H1 (cell line): ENCODE measurements around the gene GKN2. TPM values are rescaled to one million over a fixed set of nuclear protein-coding genes. Genes with fewer than 3 reads are reported as not detected.

ENCODE experiments used
- GABPA ChIP-seq: IDR thresholded peaks from 2 replicates; pipeline ENCODE4 v1.6.1; 2011; ENCODE audit warnings: mild to moderate bottlenecking, low read length, moderate library complexity, borderline replicate concordance; ENCODE audit not compliant: insufficient read depth
- NRF1 ChIP-seq: IDR thresholded peaks from 2 replicates; pipeline ENCODE4 v1.6.1; 2011; ENCODE audit warnings: mild to moderate bottlenecking, low read depth, low read length, improper control_type of control experiment
- POLR2AphosphoS5 ChIP-seq: IDR thresholded peaks from 2 replicates; pipeline ENCODE4 v1.6.1; 2011; ENCODE audit warnings: low read depth, low read length
- RNF2 ChIP-seq: fragments of 200-900, 300-1000 bp; sonication (generic); IDR thresholded peaks from 2 replicates; pipeline ENCODE4 v1.7.1; 2016; ENCODE audit warnings: borderline replicate concordance, low read depth, mild to moderate bottlenecking, antibody characterized with exemption, low read length; ENCODE audit not compliant: poor library complexity, severe bottlenecking; ENCODE audit errors: missing control alignments
- SIRT6 ChIP-seq: IDR thresholded peaks from one replicate; pipeline ENCODE4 v1.7.1; 2012; ENCODE audit warnings: low read length, inconsistent platforms
- polyA plus RNA-seq, 7 experiments: library from polyadenylated mRNA; depleted of rRNA in 3 of 7; stranded (reverse) in 5 of 7; unstranded in 2 of 7; fragments of >200 nt in 5 of 7; fragments of 200-250 nt in 2 of 7; gene quantifications; 1 replicate in 5 of 7; 2 replicates in 1 of 7; 4 replicates in 1 of 7; pipeline versions ENCODE4 v1.2.1 to v1.2.3, GENCODE V29; 2011 to 2013; ENCODE audit warnings: missing spikeins in 2 of 7, mixed read lengths in 2 of 7
- total RNA-seq: library from RNA; stranded (reverse); fragmentation: NEBNext Ultra II Directional; extraction: Animal tissue kit (Norgen Biotek cat#: 25700); gene quantifications from 2 replicates; pipeline ENCODE4 v1.2.1, GENCODE V29; 2021

The GKN2 gene
- total and polyA plus RNA-seq, 2 of the 8 experiments (the other 6 are each of a cell fraction or from before 2014, with no cell fraction given), result not detected

GRCh38 chr2:68946117-68946516 lies 6.6 kb downstream of the GKN2 start (continued):
- TF ChIP-seq GABPA (no peak), POLR2AphosphoS5 (no peak), SIRT6 (no peak), RNF2 (no peak), NRF1 (no peak)
